ENCODE results near the gene ZNF24.

ZNF24 gene

GRCh38 chr18:35291166-35291565, 53.1 kb downstream of the ZNF24 start:
- no peak for DNase-seq (ENCODE audit: low read depth)

- peak; percentile 88 for DNase-seq (ENCODE audit: low read depth)
Measured at GRCh38 chr18:35290094-35290735, 54.0 kb downstream of the ZNF24 start, which contains the start of gene ZSCAN30. Gene ZSCAN30, minus strand, starts transcription at chr18:35290229. Its CDS starts 25,877 bp downstream, at chr18:35264352.

DNA sequence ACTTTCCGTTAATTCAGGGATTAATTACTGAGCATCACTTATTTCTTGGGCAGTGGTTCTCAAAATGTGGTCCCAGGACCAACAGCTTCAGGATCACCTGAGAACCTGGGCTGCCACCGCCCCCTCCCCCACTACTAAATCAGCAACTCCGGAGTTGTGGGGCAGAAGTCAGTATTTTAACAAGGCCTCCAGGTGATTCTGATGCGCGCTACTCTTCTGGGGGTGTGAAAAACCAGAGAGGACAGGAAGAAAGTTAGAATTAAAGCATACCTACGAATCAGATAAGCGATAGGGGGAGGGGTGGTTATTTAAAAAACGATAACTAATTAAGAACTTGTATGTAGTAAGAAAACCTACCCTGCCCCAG, 54.5 kb downstream of the ZNF24 start:
- no peak for DNase-seq (ENCODE audit: low read depth)

GRCh38 chr18:35289293-35289692, 54.9 kb downstream of the ZNF24 start:
- DNase-seq (ENCODE audit: low read depth): peak; percentile 44

- no peak for DNase-seq (ENCODE audit: low read depth)
Measured at GRCh38 chr18:35284841-35285240, 59.4 kb downstream of the ZNF24 start.

DNA sequence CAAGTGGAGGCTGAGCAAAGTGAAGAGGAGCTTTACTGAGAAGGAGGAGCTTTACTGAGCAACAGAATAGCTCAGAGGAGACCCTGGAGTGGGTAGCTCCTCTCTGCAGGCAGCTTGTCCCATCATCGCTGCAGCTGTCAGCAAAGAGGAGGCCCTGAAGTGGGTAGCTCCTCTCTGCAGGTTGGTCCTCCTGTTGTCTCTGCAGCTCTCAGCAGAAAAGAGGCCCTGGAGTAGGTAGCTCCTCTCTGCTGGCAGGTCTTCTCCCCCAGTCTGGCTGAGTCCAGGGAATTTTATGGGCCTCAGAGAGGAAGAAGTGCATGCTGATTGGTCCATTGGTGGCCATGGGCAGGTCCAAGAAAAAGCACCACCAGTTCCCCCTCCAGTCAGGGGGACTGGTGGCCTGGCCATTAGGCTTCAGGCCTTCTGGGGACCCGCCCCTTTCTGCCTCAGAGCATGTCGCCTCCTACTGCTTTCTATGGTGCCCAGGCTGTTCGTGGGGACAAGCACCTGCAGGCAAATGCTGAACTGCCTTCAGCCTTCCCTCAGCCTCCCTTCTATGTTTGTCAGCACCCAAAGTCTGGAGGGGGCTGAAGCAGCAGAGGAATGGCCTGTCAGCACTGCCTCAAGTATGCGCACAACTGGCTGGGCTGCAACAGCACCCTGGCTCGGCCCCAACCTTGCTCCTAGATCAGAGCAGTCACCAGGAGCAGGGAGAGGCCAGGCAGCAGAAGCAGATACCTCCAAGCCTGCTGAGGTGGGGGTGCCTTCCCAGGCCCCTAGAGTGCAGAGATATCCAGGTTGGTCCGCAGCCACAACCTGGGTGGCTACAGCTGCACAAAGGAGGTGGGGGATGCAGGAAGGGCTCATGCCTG, 60.1 kb downstream of the ZNF24 start:
- no peak for DNase-seq (ENCODE audit: low read depth)

- DNase-seq (ENCODE audit: low read depth): peak; percentile 72
Measured at GRCh38 chr18:35282353-35282752, 61.9 kb downstream of the ZNF24 start.
